Limb (tissue), 2 donors: ENCODE results near the gene PLCG2.
"Not testable (repeated sequence)": the region's sequence is repeated elsewhere in the genome, so short reads cannot be mapped to it uniquely, and the experiment has no call there.

Experiments
- DNase-seq, 2 donors: peaks; one replicate each; pipeline ENCODE4 v3.0.0-alpha.2; 2016; ENCODE audit errors: extremely low spot score in 2 of 2

PLCG2 gene

DNA sequence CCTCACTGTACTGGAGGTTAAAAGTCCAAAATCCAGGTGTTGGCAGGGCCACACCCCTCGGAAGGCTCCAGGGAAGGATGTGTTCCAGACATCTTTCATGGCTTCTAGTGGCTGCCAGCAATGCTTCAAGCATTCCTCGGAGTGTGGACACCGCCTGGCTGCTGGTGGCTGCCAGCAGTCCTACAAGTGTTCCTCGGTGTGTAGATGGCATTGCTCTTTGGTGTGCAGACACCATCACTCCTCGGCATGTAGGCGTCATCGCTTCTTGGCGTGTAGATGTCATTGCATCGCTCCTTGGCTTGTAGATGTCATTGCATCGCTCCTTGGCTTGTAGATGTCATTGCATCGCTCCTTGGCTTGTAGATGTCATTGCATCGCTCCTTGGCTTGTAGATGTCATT is 98.4 kb downstream of the PLCG2 start:
- not testable (repeated sequence) for DNase-seq

DNA sequence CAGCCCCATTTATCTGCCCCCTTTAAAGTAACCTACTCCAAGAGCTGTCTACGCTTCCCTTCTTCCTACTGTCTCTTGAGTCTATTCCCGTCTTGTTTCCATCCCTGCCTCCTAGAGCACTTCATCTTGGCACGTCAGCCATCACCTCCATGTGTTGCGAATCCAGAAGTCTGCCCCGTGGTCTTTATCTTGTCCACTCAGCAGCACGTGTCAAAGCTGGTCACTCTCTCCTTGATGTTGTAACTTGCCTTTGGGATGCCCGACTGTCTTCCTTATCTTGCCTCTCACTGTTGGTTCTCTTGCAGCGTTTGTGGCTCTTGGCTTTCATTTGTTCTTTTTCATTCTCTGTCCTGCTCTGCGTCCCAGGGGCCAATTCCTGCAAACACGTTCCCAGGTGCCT is 99.4 kb downstream of the PLCG2 start:
- no peak for DNase-seq

DNA sequence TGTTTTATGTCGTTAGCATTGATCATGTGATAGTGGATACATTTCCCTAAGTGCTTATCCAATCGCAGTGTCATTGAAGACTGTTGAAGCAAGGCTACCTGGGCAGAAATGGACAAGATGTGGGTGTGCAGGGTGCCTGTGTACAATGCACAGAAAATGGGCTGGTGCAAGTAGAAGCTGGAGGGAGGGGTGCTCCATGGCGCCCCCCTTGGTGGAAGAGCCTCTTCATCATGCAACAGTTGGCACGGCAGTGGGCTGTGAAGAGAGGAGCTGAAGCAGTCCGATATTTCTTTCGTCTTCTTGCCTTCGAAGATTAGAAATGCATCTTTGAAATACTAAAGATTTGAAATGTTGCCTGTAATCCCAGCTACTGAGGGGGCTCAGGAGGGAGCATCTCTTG is 100.5 kb downstream of the PLCG2 start:
- DNase-seq, result no peak

DNA sequence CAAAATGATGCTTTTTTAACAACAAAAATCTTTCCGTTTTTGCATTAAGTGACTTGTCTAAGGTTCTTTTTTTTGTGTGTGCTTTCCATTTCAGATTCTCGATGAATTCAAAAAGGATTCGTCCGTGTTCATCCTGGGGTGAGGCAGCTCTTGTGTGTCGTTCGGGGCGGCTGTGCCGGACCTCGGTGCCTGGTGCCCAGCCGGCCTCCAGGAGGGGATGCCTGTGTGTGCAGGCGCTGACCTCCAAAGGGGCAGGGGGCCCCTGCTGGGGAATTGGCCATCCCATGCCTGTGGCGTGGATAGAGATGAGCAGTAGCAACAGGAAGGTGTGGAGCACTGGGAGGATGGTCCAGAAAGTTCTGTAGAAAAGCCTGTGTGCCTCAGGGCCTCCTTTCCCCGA is 101.7 kb downstream of the PLCG2 start:
- DNase-seq, result no peak

DNA sequence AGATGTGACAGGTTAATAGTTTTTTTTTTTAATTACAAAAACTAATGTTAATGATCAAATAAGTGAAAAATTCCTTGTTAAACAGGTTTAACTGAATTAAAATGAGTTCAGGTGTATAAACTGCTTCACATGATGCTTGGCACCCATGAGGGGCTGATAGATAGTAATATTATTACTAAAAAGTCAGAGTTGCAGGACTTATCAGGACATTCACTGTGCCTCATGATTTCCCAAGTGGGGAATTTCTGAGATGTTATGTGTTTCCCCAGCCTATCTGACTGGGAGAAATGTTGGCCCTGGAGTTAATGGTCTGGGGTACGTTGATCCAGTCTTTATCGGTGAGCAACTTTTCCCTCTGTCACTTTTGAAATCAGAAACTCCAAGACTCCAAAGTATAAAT is 102.1 kb downstream of the PLCG2 start:
- DNase-seq, result no peak

DNA sequence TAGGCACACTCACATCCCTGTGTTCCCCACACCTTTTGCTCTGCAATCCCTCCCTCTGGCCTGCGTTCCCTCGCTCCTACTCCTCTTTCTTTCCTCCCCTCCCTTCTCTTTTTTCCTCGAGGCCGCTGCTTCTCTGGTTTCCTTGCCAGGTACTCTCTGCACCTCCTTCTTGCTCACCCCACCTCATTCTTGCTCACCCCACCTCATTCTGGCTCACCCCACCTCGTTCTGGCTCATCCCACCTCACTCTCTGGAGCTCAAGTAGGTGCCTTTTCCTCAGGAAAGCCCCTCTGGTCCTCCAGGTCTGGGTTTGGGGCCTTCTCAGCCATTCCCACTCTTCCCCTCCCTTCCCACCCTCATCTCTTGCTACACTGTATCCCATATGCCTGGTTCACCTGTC is 103.5 kb downstream of the PLCG2 start:
- DNase-seq, result no peak

DNA sequence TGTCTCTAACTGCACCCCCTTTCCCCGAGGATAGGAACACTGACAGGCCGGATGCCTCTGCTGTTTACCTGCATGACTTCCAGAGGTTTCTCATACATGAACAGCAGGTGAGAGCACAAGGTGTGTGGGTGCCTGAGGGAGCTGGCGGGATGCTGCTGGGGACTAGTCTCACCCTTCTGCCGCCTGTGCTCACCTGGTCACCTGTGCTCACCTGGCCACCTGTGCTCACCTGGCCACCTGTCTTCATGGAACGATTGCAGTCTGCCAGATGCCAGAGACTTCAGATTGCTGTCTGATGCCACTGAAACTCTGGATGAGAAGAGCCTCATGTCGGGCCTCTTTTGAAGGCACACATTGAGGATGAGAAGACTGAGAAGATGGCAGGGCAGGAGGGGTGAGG is 104.1 kb downstream of the PLCG2 start:
- DNase-seq, result no peak

GRCh38 chr16:81885976-81886586 is 107.0 kb downstream of the PLCG2 start:
- no peak for DNase-seq

DNA sequence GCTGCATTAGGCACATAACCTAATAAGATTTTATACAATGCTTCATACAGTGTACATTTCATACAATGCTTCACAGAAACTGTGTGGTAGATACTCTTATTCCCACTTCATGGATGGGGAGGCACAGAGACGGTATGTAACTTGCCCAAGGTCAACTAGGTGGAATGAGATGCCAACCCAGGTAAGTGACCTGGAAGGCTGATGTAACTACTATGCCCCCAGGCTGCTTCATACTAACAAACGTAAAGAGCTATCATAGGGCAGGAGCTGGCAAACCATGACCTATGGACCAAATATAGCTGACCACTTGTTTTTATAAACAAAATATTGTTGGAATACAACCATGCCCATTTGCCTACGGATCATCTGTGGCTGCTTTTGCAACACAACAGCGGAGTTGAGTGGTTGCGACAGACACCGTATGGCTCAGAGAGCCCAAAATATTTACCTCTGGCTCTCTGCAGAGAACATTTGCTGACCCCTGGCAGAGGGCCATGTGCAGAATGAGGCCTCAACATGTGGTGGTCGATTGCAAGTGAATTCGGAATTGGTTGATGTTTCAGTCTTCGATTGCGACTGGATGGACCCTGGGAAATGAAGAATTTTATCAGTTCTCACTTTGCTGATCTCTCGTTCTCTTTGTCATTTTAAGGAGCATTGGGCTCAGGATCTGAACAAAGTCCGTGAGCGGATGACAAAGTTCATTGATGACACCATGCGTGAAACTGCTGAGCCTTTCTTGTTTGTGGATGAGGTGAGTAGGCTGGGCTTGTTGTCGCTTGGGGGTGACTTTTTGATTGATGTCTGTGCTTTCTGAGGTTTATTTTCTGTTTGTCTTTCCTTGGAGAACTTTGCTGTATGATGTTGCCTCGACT is 109.7 kb downstream of the PLCG2 start:
- DNase-seq, result no peak

- DNase-seq, result no peak
Measured at GRCh38 chr16:81891736-81892364, 112.8 kb downstream of the PLCG2 start.

DNA sequence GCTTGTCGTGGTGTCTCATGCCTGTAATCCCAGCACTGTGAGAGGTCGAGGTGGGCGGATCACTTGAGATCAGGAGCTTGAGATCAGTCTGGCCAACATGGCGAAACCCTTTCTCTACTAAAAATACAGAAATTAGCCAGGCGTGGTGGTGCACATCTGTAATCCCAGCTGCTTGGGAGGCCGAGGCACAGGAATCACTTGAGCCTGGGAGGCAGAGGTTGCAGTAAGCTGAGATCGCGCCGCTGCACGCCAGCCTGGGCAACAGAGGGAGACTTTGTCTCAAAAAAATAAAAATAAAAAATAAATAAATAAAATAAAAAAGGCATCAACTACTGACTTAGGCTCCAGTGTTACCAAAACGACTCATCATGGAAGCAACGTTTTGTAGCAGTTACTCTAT is 115.5 kb downstream of the PLCG2 start:
- no peak for DNase-seq

DNA sequence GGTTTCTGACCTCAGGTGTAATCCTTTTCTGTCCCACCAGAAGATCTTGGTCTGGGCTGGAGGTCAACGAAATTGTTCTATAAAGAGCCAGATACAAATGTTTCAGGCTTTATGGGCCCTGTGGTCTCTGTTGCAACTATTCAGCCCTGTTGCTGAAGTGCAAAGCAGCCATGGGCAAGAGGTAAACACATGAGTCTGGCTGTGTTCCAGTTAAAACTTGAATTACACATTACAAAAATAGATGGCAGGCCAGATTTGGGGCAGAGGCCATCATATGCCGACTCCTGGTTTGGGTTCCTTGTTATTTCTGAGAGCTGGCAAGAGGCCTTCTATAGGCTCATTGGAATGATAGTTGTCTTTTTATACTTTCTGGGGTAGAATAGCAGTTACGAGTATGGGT is 117.8 kb downstream of the PLCG2 start:
- no peak for DNase-seq

- no peak for DNase-seq
Measured at GRCh38 chr16:81899601-81900000, 120.5 kb downstream of the PLCG2 start.

GRCh38 chr16:81900014-81900413 is 120.9 kb downstream of the PLCG2 start:
- no peak for DNase-seq

DNA sequence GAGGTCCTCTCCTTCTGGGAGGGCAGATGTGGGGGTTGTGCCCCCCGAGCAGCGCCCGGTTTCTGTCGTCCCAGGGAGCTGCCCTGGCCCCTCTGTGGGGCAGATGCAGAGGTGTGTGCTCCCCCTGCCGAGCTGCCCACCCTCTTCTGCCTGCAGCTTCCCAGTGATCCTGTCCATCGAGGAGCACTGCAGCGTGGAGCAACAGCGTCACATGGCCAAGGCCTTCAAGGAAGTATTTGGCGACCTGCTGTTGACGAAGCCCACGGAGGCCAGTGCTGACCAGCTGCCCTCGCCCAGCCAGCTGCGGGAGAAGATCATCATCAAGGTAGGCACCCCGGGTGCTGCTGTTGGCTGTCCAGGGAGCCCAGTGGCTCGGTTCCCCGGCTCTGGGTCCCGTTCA is 121.4 kb downstream of the PLCG2 start:
- no peak for DNase-seq

GRCh38 chr16:81901484-81901883 is 122.4 kb downstream of the PLCG2 start:
- no peak for DNase-seq

DNA sequence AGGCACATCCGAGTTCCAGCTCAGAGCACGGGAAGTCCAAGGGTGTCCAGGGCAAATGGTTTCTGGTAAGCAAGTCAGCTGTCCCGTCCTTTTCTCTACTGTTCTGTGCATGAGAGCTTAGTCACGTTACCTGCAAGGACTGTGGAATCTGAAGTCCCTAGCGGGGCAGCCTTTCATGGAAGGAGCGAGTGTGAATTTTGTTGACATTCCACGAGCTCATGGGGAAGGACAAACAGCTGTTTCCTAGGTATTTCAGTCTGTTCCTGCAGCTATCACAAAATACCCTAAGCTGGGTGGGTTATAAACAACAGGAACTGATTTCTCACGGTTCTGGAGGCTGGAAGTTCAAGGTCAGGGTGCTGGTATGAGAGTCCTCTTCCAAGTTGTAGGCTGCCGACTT is 122.9 kb downstream of the PLCG2 start:
- no peak for DNase-seq

DNA sequence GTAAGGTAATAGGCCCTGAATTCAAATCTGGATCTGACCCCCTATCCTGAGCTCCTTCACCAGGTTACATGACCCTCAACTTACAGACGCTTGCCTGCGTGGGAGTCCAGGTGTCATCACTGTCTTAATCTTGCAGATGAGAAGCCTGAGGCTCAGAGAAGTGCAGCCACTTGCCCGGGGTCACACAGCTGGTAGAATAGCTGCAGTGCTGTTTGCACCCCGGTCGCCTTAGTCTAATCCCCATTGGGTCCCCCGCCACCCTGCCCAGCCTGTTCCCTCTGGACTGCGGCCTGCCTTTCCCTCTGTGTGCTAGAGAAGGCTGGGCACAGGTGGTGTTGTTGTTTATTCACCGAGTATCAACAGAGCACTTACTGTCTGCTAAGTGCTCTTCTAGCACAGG is 125.2 kb downstream of the PLCG2 start:
- DNase-seq, result no peak

GRCh38 chr16:81905277-81905676 is 126.2 kb downstream of the PLCG2 start:
- DNase-seq, result no peak

DNA sequence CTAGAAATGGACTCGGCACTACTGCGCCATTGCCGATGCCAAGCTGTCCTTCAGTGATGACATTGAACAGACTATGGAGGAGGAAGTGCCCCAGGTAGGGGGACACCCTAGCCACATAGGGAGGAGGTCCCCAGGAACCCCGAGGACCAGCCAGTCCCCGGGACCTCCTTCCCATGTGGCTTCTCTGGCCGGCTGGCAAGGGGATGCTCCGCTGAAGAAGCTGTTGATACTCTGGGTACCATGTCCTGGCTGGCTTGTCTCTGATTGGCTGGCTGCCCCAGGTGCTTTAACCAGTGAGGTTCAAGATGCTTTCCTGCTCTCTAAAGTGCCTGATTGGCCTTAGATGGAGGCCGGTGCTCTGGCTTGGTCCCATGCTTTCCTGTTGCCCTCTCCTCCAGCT is 128.6 kb downstream of the PLCG2 start:
- no peak for DNase-seq

DNA sequence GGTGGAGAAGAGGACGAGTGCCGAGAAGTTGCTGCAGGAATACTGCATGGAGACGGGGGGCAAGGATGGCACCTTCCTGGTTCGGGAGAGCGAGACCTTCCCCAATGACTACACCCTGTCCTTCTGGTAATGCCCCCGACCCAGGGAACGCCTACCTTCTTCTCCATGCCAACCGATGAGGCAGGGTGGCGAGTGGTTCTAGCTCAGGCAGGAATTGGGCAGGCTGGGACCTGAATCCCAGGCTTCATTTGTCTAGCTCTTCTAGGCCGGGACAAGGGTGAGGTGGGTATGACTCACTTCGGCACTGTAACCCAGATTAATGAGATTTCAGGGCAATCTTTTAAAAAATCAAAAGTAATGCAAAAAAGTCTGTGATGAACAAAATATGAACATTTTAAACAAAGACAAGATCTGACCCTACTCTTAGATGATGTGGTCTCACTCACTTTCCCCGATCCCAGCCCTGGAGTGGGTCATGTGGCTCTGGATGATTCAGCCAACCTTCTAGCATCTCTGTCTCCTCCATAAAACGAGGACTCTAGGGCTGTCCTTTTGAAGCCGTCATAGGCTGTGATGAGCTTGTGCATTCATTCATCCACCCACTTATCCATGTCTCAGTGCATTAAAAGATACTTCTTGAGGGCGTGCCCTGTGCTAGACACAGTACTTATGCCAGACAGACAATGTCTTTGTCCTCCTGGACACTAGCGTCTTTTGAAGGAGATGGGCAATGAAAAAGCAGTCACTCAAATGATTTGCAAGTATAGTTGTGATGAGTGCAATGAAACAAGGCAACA is 129.6 kb downstream of the PLCG2 start:
- DNase-seq, result no peak

GRCh38 chr16:81910366-81910885 is 131.3 kb downstream of the PLCG2 start:
- DNase-seq, result no peak
